Frontal cortex (tissue), 4 donors: Measurements from ENCODE around the gene ZNF541. TPM values are rescaled to one million over a fixed set of nuclear protein-coding genes. Genes with fewer than 3 reads are reported as not detected.

Experiments used
- DNase-seq, 2 donors: peaks; one replicate each; pipeline ENCODE4 v3.0.0; 2012; ENCODE audit warnings: low spot score in 2 of 2
- FAIRE-seq: peaks from 2 replicates; lab custom pipeline; 2012; peaks lifted over from hg19 to GRCh38; lab: Jason Lieb, UNC
- total RNA-seq: library from RNA; depleted of rRNA; stranded (reverse); fragments of >200 nt; gene quantifications from one replicate; pipeline ENCODE4 v1.2.3, GENCODE V29; 2014
- donor health status: control.
- donor health status: control.
- donor health status: control.

The ZNF541 gene
- total RNA-seq, result under 0.01 TPM

GRCh38 chr19:47573071-47574026 is at the start of gene ZNF541:
ZNF541 (minus strand) TSS chr19:47573148; CDS start chr19:47555856, 17,292 bp downstream.
- DNase-seq (peak; percentile 76 to 85), FAIRE-seq (no peak)

GRCh38 chr19:47619763-47620162 is 46.8 kb upstream of the ZNF541 start:
- DNase-seq (no peak), FAIRE-seq (no peak)

- no peak for DNase-seq
- FAIRE-seq, result no peak
These were observed 45.8 kb upstream of the ZNF541 start for GRCh38 chr19:47618771-47619170.

GRCh38 chr19:47615714-47616113 is 42.8 kb upstream of the ZNF541 start:
- peak; percentile 61 to 68 for DNase-seq
- peak; percentile 15 for FAIRE-seq

GRCh38 chr19:47615230-47615629 is 42.3 kb upstream of the ZNF541 start:
- DNase-seq, result no peak
- FAIRE-seq, result no peak

GRCh38 chr19:47614559-47614958 is 41.6 kb upstream of the ZNF541 start:
- no peak for FAIRE-seq
- no peak for DNase-seq

- DNase-seq (no peak), FAIRE-seq (no peak)
These were observed 41.0 kb upstream of the ZNF541 start for GRCh38 chr19:47614021-47614295.

GRCh38 chr19:47613165-47614020 is 40.4 kb upstream of the ZNF541 start:
- FAIRE-seq (no peak), DNase-seq (peak in 1 of 2 donors; percentile 16)

GRCh38 chr19:47610902-47611301 is 38.0 kb upstream of the ZNF541 start:
- DNase-seq (no peak), FAIRE-seq (no peak)

- DNase-seq, result peak; percentile 38 to 46
- FAIRE-seq, result no peak
These were observed 37.3 kb upstream of the ZNF541 start for GRCh38 chr19:47609906-47610894.

- FAIRE-seq (no peak), DNase-seq (peak; percentile 72 to 84)
These were observed 36.3 kb upstream of the ZNF541 start, which contains the start of gene BICRA for GRCh38 chr19:47608969-47609905. BICRA (plus strand) TSS chr19:47609134; CDS start chr19:47673575, 64,441 bp downstream.

- DNase-seq (peak; percentile 99), FAIRE-seq (no peak)
These were observed 35.3 kb upstream of the ZNF541 start for GRCh38 chr19:47608074-47608918.

- no peak for FAIRE-seq
- DNase-seq, result no peak
These were observed 34.7 kb upstream of the ZNF541 start for GRCh38 chr19:47607564-47608073.

- FAIRE-seq, result no peak
- no peak for DNase-seq
These were observed 31.0 kb upstream of the ZNF541 start for GRCh38 chr19:47603706-47604565.

GRCh38 chr19:47601180-47601904 is 28.4 kb upstream of the ZNF541 start:
- FAIRE-seq (no peak), DNase-seq (no peak)
